CD4-positive, alpha-beta T cell treated with Interleukin-4 for 4 hours (primary cell): Measurements from ENCODE around the gene BRD8.
"Not testable (repeated sequence)": the region's sequence is repeated elsewhere in the genome, so short reads cannot be mapped to it uniquely, and the experiment has no call there.

Experiments
- DNase-seq: peaks from one replicate; pipeline ENCODE4 v3.0.0-alpha.2; 2020

BRD8 gene

DNA sequence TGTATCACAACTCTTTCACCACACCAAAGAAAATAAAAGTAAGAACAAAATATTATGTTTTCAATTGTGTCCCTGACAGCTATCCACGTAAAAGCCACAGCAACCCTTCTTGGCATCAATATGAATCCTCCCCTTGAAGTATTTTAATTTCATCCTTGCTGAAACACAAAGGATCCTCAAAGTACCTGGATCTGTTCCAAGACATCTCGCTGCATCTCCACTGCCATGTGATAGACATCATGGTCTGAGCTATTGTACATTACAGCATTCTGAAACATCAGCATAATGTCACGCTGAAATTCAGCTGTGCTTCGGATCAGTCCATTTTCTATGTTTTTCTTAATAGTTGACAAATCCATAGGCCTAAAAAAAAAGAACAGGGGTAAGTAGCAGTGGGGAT is 17.7 kb downstream of the BRD8 start:
- DNase-seq, result no peak

DNA sequence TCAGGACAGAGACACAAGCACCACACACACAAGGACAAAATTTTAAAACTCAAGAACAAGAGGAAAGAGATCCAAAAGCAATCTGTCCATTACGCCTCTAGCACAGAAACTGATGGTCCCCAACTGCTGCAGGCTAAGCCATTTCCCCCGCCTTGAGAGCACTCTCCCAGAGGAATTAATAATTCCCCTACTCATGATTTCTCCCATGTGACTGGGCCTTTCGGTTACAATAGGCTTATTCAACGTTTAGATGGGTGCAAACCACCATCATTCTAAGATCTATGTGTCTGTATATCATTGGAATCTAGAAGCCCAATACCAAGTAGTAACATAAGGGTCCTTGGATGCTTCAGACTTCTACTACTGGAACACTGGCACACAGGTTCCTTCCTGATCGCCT is 18.8 kb downstream of the BRD8 start:
- no peak for DNase-seq

DNA sequence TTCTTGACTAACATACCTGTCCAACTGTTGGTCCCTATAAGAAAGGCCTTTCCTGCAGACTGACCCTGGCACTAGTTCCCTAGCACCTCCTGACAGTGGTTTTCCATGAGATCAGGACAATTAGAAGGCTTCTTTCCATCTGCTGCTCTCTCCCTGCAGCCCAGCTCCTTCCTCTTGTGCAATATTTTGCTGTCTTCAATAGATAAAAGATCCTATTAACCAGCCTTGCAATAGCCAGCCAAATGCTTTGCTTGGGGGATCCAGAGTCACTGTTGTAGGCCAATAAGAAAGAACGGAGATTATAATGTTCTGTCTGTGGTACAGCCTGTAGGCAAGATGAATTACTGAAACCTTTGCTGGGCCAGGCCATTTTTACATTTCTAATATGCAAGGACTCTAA is 20.8 kb downstream of the BRD8 start:
- no peak for DNase-seq

DNA sequence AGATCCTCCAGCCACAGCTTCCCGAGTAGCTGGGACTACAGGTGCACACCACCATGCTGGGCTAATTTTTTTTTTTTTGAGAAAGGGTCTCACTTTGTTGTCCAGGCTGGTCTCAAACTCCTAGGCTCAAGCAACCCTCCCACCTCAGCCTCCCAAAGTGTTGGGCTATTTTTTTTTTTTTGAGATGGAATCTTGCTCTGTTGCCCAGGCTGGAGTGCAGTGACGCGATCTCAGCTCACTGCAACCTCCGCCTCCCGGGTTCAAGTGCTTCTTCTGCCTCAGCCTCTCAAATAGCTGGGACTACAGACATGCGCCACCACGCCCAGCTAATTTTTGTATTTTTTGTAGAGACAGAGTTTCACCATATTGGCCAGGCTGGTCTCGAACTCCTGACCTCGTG is 22.5 kb downstream of the BRD8 start:
- DNase-seq, result not testable (repeated sequence)

DNA sequence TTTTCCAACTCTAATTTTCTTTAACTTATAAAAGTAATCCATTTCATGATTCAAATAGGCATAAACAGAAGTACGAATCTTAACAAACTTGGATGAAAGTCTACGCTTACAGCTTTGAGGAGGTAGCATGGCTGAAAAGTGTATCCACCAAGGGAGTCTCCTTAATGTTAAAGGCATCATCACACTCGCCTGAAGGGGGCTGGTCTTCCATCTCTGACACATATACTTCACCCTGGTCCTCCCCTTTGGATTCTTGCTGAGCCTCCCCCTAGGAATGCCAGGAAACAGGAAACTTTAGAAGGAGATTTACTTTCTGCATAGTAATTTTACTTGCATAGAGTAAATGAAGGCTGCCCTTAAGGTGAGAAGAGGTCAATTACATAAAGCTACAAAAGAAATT is 28.9 kb downstream of the BRD8 start:
- DNase-seq, result no peak

DNA sequence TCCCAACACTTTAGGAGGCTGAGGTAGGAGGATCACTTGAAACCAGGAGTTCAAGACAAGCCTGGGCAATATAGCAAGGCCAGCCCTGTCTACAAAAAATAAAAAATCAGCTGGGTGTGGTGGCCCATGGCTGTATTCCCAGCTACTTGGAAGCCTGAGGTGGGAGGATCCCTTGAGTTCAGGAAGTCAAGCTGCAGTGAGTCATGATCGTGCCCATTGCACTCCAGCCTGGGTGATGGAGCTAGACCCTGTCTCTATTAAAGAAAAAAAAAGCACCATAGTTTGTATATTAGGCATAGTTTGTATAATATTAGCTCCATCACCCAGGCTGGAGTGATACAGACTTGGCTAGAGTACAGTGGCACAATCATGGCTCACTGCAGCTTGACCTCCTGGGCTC is 29.6 kb downstream of the BRD8 start:
- DNase-seq, result no peak

DNA sequence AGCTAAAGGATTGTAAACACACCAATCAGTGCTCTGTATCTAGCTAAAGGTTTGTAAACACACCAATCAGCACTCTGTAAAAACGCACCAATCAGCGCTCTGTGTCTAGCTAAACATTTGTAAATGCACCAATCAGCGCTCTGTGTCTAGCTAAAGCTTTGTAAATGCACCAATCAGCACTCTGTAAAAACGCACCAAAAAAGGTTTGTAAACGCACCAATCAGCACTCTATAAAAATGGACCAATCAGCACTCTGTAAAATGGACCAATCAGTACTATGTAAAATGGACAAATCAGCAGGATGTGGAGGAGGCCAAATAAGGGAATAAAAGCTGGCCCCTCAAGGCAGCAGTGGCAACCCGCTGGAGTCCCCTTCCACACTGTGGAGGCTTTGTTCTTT is 34.9 kb downstream of the BRD8 start:
- not testable (repeated sequence) for DNase-seq

DNA sequence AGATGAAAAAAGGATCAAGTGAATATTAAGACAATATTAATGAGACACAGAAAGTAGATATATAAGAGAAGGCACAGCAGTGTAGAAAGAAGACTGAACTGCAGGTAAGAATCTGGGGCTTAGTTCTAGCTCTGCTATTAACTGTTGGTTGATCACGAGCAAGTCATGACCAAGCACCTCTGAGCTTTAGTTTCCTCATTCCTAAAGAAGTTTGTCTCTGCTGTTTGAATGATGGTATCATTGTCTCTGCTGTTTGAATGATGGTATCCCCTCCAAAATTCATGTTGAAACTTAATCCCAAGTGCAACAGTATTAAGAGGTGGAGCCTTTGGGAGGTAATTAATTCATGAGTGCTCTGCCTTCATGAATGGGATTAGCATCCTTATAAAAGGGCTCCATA is 36.7 kb downstream of the BRD8 start:
- DNase-seq, result no peak

DNA sequence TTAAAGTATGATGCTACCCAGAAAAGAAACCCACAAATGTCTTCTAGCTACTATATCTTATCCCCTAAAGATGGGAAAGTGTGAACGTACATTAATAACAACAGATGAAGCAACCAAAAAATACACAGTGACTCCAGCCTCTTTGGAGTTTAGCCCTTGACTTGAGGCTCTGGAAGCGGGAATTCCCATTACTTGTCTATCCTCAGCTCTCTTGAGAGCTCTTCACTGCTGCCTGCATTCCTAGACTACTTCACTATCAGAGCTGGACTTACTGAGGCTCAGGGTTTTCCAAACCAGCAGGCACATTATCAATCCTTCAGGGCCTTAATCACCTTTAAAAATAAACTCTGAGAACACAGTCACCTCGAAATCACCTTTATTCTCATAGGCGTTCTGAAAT is 38.2 kb downstream of the BRD8 start:
- DNase-seq, result no peak

DNA sequence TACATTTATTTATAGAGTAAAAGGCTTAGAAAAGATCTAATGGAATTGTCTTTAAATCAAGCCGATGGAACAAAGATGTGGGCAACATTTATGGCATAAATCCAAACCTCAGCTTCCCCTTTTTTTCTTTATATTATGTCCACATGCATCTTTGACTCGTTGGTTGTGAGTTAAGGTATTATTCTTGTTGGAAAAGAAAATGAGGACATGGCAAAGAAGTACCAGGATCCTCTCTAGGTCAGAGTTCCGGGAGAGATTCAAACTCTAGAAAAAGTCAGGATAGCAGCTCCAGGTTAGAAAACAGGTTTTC is 38.7 kb downstream of the BRD8 start:
- DNase-seq, result no peak

DNA sequence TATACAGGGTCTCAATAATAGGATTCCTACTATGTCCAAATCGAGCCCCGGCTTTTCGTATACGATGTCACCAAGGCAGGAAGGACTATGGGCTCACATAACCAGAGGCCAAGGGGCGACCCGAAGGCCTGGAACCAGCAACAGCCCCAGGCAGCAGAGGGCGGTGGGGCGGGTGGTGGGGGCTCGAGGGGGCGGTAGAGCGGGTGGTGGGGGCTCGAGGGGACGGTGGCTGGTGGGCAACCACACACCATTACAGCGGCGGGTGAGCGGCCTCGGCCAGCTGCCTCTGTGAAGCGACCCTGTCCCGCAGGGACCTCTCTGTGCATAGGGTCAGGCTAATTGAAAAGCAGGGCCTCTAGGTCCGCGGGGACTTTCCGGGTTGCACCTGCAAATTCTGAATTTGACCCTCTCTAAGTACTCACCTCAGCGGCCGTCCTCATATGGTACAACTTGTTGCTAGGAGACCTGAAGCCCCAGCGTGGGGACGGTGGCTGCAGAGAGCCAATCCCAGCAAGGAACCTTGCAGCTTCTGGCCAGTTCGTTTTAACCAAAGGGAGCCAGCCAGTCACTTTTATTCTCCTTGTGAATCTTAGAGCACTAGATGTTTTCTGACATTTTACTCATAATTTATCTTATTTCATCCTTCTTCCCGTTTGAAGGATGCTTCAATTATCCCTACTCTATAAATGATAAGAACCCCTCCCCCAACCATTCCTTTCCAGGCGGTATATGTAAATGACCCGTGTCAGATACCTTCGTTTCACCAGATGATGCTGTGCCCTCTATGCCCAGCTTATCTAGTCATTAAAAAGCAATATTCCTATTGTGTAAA is 39.3 kb downstream of the BRD8 start, which contains the start of gene NME5:
Gene NME5, minus strand, starts transcription at position 480 of the 832 bp plus-strand sequence. CDS start 648 bp downstream, outside the sequence.
- DNase-seq, result no peak

DNA sequence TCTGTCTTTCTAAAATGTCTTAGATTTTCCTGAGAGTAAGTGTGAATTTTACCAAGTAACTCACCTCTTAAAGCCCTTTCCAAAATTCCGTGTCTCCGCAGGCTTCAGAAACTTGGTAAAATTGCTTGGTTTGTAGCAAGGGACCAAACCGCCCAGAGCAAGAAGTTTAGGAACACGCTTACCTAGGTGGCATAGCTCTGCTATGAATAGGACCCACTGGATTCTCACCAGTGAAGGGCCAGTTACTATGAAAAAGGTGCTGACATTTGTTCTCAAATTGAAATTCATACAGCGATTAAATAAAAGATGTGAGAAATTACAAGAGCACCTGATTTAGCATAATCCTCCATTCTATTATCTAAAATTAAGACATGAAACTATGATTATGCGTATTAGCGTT is 45.9 kb downstream of the BRD8 start:
- DNase-seq, result no peak

DNA sequence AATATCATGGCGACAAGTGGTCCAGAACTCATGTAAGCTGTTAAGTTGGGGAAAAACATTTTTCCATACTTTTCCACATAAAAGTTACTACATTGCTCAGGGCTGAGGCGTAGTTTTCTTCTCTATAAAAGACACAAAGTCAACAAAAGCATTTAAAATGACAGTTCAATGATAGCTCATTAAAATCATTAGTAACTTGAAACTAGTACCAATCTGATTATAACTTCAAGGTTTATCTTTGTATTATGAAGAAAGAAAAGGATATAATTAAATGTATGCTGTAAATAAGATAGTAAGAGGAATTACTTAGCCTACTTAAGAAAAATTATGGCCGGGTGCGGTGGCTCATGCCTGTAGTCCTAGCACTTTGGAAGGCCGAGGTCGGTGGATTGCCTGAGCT is 49.1 kb downstream of the BRD8 start:
- DNase-seq, result no peak

DNA sequence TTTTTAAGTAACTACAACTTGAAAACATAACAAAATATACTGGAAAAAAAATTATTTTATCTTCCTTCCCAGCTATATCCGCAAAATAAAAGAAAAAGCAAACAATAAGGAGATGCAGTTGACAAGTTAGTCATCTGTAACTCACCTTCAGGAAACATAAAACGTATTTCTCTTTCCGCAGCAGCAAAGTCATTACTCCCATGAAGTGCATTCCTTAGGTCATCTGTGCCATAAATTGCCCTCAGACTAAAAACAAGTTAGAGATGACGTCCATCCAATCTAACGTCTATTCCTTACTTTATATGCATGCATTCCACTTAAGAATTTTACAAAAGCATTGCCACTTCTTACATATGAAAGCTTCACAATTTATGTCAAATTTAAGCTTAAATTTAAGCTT is 50.1 kb downstream of the BRD8 start:
- no peak for DNase-seq

DNA sequence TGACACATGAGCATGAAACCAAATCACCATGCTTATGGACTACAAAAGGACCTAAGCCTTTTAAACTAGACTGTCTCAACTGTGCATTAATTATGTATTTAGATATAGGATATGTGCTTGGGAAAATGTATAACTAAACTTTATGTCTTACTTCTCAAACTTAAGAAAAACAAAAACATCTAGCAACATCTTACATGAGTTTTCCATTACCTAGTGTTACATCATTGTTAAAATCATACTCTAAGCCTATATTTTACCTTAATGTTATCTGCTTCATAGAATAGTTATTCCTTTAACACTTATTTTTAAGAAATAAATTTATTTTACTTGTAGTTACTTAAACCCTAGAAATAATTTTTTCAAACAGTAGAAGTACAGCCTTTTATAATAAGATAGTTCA is 63.2 kb downstream of the BRD8 start:
- DNase-seq, result no peak

DNA sequence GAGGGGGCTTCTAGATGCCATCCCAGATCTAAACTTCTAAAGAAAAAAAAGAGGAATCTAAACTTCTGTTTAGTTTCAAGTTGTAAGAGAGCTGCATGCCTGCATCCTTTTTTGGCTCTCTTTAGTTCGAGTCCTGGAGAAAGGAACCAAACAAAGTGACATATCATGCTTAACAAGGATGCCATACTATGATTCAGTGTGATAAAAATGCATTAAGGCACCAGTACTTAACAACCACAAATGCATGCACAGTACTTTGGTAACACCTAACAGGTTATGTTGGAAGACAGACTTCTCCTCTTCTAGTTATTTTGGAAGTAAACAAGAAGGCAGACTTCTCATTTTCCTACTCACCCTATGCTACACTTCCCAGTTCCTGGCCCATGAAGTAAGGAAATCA is 66.5 kb downstream of the BRD8 start:
- no peak for DNase-seq

DNA sequence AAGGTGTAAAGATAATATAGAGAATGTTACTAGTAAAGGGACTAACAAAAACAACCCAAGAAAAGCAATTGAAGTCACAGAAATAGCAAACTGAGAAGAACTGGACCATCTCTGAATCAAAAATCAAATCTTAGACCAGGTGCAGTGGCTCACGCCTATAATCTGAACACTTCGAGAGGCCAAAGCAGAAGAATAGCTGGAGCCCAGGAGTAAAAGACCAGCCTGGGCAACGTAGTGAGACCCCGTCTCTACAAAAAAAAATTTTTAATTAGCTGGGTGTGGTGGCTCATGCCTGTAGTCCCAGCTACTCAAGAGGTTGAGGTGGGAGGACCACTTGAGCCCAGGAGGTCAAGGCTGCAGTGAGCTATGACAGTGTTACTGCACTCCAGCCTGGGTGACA is 67.2 kb downstream of the BRD8 start:
- no peak for DNase-seq

DNA sequence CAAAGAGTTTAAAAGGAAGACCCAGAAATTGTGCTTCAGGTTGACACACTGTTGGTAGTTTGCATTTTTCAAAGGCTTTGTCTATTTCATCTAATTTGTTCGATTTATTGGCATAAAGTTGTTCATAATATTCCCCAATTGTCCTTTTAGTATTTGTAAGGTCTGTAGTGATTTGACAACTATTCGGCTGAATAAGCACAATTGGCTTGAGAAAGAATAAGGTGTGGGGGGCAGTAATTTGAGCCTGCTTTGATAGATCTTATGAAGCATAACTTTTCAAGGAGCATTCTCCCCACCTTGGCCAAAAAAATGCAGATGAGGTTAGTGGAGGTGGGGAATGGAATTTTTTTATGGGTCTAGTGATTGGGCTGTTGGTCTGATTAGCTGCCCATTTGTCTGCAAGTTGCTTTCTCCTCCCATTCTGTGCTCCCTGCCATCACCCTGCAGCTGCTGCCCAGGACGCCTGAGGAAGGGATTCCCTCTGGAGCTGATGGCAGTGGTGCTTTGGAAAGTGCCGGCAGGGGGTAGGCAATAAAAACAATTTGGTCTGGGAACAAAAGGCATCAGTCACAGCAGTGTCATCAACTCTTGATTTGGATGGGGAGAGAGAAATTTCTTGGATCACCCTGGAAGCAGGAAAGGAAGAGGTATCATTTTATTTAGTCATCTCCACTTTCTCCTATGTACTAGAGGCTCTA is 68.0 kb downstream of the BRD8 start:
- no peak for DNase-seq

DNA sequence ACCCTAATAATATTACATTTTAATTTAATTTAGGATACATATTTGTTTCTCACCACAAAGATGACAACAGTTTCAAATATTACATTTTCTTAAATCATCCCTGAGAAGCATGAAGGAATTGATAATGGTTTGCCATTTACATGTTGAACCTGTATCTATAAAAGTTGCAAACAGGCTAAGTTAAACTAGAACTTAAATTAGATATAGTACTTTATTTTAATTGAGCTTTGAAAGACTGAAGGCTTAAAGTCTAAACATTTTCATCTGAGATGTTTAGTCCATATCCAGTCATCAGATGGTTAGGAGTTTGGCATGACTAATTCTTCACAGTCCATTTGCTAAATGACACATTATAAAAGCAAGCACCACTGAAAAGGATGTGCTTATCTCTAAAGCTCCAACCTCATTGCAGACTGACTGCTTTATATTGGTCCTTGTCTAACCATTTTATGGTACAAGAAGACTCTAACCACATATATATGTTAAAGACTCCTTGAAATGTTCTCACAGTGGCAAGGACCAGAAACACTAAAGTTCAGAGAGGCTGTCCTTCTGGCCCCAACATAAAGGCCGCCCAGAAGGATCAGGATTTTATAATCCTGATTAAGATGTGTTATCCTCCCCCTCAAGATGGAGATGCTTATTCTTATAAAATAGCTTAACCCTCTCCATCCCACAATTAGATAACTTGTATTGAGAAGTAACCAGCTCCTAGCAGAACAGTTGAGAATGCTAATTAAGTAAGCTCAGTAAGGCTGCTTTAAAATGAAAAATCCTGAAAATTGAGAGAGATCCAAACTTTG is 68.8 kb downstream of the BRD8 start:
- no peak for DNase-seq

DNA sequence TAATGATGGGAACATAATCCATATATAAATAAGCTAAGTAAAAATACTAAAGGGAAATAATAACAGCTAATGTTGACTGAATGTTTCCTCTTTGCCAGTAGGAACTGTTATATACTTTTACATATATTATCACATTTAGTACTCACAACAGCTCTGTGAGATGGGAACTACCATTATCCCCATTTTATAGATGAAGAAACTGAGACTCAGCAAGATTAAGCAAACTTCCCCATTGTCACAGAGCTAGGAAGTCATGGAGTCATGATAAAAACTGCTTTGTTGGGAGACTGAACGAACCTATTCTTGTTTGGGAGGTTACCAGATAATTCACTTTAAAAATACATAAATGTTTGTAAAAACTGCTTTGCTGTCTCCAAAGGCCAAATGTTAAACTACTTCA is 71.2 kb downstream of the BRD8 start:
- DNase-seq, result no peak

DNA sequence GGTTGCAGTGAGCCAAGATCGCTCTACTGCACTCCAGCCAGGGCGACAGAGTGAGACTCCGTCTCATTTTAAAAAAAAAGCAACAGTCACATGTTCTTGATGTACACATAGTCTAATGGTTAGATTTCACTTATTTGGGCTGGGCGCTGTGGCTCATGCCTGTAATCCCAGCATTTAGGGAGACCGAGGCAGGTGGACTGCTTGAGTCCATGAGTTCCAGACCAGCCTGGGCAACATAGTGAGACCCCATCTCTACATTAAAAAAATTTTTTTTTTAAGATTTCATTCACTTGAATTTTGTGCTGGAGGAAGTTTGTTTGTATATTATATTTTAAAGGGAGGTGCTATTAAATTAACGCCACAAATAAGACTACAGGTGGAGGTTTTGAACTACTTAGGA is 72.7 kb downstream of the BRD8 start:
- DNase-seq, result no peak

DNA sequence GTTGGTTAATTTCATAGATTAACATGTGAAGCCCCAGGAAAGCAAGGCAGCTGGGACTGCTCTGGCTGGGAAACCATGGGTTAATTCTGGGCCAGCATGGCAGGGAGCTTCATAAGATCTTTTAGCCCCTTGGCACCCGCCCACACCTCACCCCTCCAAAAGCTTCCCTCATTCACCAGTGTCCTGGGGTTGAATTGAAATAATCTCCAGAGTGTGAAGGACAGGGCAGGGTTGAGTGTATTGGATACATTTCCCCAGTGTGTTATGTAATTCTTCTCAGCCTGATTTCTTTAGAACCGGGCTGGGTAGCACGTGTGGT is 75.2 kb downstream of the BRD8 start:
- DNase-seq, result no peak

DNA sequence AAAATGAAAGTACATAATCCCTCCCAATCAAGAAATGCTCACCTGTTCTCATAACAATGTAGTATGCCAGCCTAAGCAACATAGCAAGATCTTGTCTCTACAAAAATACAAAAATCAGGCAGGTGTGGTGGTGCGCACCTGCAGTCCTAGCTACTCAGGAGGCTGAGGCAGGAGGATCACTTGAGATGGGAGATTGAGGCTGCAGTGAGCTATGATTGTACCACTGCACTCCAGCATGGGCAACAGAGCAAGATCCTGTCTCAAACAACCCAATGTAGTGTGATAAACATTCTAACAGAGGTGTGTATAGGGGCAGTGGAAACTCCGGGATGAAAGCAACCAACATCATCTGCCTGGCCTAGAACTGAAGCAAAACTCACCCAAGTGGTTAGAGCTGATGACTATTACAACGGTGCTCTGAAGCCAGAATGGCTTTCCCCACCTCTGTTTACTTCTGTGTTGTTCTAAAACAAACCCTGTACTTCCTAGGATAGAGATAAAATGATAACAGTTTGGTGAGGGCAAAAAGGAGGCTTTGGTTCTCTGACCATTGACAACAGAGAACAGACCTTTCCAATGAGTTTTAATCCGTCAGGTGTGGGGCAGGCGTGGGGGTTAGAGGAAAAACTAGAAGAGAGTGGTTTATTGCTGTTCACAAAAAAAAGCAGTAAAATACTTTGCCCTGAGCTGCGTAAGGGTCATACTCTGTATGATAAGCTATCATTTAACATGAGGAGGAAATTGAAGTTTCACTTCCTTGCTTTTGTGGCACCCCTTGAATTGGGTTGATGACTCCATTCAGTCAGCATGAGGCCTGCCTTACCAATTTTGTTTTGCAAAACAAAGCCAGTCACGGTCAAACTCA is 75.7 kb downstream of the BRD8 start:
- DNase-seq, result no peak
